Tongue (tissue), 2 donors: ENCODE data around the gene CARMIL3. TPM values are rescaled to one million over a fixed set of nuclear protein-coding genes. Genes with fewer than 3 reads are reported as not detected.
A peak's percentile ranks its signal among the peaks of the same experiment; 100 is the strongest.

Experiments used
- DNase-seq: peaks from one replicate; pipeline ENCODE4 v3.0.0-alpha.2; 2015
- total RNA-seq: library from RNA; depleted of rRNA; stranded (reverse); fragments of >200 nt; gene quantifications from one replicate; pipeline ENCODE4 v1.2.3, GENCODE V29; 2014

CARMIL3 gene
- total RNA-seq, 1 donor from 2014 or later = 0.72 TPM

- DNase-seq = no peak
Measured at GRCh38 chr14:24076302-24076601, 24.4 kb downstream of the CARMIL3 start.

GRCh38 chr14:24077086-24077485, 25.3 kb downstream of the CARMIL3 start:
- no peak for DNase-seq

GRCh38 chr14:24078146-24078545, 26.3 kb downstream of the CARMIL3 start:
- DNase-seq = no peak

- DNase-seq = no peak
Measured at GRCh38 chr14:24079491-24080141, 27.8 kb downstream of the CARMIL3 start.

- no peak for DNase-seq
Measured at GRCh38 chr14:24080142-24080530, 28.3 kb downstream of the CARMIL3 start.

GRCh38 chr14:24080888-24081738, 29.3 kb downstream of the CARMIL3 start:
- peak; percentile 42 for DNase-seq

- DNase-seq = no peak
Measured at GRCh38 chr14:24081739-24082211, 30.0 kb downstream of the CARMIL3 start.

GRCh38 chr14:24082411-24083080, 30.7 kb downstream of the CARMIL3 start:
- DNase-seq = no peak

GRCh38 chr14:24083462-24083861, 31.7 kb downstream of the CARMIL3 start:
- DNase-seq = no peak

GRCh38 chr14:24084440-24084839, 32.6 kb downstream of the CARMIL3 start:
- DNase-seq = no peak

- no peak for DNase-seq
Measured at GRCh38 chr14:24085215-24085614, 33.4 kb downstream of the CARMIL3 start.

- peak; percentile 14 for DNase-seq
Measured at GRCh38 chr14:24086193-24086955, 34.6 kb downstream of the CARMIL3 start.

- DNase-seq = no peak
Measured at GRCh38 chr14:24087004-24087403, 35.2 kb downstream of the CARMIL3 start.

GRCh38 chr14:24088095-24088494, 36.3 kb downstream of the CARMIL3 start:
- DNase-seq = no peak

- no peak for DNase-seq
Measured at GRCh38 chr14:24089890-24090289, 38.1 kb downstream of the CARMIL3 start.

- DNase-seq = no peak
Measured at GRCh38 chr14:24092110-24092504, 40.3 kb downstream of the CARMIL3 start.

GRCh38 chr14:24092505-24093206, 40.8 kb downstream of the CARMIL3 start:
- no peak for DNase-seq

- no peak for DNase-seq
Measured at GRCh38 chr14:24093207-24093900, 41.5 kb downstream of the CARMIL3 start.

GRCh38 chr14:24093901-24094840, 42.4 kb downstream of the CARMIL3 start, which contains the start of gene PCK2:
TSS of gene PCK2 (plus strand) at chr14:24094311. CDS start at chr14:24094406, 95 bp downstream.
- peak; percentile 82 for DNase-seq

- DNase-seq = no peak
Measured at GRCh38 chr14:24094841-24095270, 43.0 kb downstream of the CARMIL3 start.
